KBM-7 (cell line): ENCODE data around the gene TMTC2.
A peak's percentile ranks its signal among the peaks of the same experiment; 100 is the strongest.

ENCODE experiments used
- DNase-seq: peaks from one replicate; pipeline ENCODE4 v3.0.0-alpha.2; 2015
- in situ Hi-C: fragments of 300-500 bp; cut with MboI; formaldehyde crosslinking; loops from 2 replicates; pipeline ENCODE4 v1.14.3; 2020; ENCODE audit warnings: low sequenced_read_pairs, low pct_unique_long_range_greater_than_20kb, mixed read lengths

Gene TMTC2

DNA sequence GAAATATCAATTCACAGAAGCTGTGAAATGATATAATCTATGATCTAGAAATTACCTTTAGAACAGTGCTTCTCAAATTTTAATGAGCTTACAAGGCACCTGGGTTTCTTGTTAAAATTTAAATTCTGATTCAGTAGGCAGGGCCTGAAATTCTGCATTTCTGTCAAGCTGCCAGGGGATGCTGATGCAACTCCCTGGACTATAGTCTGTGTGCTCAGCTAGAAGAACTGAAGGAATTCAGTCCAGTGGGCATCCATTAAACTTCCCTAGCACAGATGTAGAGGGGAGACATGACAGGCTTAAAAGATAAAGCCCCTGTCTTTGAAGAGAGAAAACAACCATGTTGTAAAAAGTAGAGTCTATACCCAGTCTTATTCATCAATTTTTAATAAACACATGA lies 441.8 kb downstream of the TMTC2 start:
- in situ Hi-C loops: no loop called here
- DNase-seq: no peak

DNA sequence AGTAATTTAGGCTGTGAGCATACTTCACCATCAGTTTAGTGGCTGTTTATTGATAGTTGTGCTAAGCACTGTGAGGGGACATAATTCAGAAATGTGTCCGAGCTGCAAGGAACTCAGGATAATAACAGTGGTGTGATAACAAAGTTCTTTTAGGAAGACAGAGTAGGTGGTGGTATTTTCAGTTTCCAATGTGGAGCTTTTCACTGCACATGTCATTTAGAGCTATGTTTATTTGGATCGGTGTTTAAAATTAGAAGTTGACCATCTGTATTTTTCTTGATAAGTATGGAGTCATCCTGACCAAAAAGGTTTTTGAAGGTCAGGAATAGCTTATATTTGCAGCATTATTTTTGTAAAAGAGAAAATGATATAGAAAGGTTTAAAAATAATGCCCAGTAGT lies 443.5 kb downstream of the TMTC2 start:
- no peak for DNase-seq
- in situ Hi-C loops: no loop called here

DNA sequence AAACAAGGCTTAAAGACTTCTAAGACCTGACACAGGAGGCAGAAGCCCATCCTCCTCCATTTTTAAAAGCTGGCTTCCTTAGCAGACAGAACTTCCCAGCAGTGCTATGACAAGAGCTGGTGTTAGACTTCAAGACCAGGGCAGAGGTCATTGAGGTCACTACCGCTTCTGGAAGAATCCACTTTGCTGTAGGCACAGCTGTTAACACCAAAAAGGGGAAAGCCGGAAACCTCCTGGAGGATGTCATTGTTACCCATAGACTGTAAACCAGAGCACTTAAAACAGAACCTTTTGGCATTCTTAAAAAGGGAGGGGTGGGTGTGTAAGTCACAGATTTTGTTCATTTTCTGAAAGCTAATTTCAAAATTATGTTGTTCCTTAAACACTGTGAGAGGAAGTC lies 445.7 kb downstream of the TMTC2 start:
- in situ Hi-C loops: no loop called here
- DNase-seq: no peak

- in situ Hi-C loops: no loop called here
- no peak for DNase-seq
Observed at GRCh38 chr12:83136411-83136810, 449.7 kb downstream of the TMTC2 start.

GRCh38 chr12:83140135-83140534 lies 453.4 kb downstream of the TMTC2 start:
- no peak for DNase-seq

DNA sequence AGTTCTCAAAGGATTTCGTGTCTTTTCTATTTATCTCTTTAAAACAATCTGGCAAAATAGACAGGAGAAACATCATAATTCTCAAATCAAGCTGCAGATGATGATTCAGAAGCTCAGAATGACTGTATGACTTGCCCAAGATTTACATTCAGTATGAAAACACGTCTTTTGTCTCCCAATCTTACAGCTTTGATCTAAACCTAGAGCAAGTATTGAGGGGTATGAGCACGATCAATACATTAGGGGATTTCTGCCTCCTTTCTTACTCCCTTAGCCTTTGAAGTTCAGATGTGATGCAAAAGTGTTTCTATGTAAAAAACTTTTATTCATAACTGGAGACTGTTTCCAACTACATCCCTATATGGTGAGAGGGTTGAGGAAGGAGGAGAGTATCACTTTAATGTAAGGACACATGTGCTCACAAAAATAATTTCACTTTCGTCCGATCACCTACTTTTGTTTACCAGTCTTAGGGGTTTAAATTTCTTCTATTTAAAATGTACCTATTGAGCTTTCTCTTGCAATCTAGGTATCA lies 454.8 kb downstream of the TMTC2 start:
- in situ Hi-C loops: no loop called here

More at GRCh38 chr12:83140135-83140534, 453.4 kb downstream of the TMTC2 start:
- in situ Hi-C loops: no loop called here

DNA sequence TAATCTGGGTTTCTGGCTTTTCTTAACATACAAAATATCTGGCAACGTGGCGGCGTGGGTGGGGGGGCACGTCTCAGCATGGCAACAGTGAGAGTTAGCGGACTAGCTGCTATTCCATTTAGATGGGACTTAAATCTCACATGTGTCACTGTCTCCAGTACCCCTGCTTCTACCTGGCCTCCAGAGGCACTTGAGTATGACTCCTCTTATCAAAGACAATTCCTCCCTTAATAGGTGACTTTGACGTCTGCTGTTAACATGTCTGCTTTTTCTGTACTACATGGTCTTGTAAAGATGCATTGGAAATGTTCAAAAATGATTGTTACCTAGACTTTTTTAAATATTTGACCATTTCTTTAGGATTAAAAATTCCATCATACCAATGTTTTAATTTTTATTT lies 456.2 kb downstream of the TMTC2 start:
- in situ Hi-C loops: no loop called here
- no peak for DNase-seq

More for the DNA sequence above, 454.8 kb downstream of the TMTC2 start:
- DNase-seq: no peak

GRCh38 chr12:83143950-83144349 lies 457.2 kb downstream of the TMTC2 start:
- no peak for DNase-seq
- in situ Hi-C loops: no loop called here

GRCh38 chr12:83145325-83145840 lies 458.7 kb downstream of the TMTC2 start:
- in situ Hi-C loops: no loop called here
- no peak for DNase-seq

DNA sequence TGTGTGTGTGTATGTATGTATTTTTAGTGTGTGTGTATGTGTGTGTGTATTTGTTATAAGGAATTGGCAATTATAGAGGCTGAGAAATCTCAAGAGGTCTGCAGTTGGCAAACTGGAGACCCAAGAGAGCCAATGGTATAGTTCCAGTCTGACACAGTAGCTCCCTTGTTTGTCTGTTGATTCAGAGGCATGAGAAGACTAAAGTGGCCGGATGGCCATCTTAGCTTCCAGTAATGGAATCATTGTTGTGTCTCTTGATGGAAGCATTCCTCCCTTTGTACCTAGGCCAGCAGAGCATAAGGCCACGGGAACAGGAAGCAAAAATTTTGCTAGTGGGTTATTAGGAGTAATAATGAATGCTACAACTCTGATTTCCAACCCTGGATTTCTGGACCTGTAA lies 460.6 kb downstream of the TMTC2 start:
- DNase-seq: no peak
- in situ Hi-C loops: no loop called here

DNA sequence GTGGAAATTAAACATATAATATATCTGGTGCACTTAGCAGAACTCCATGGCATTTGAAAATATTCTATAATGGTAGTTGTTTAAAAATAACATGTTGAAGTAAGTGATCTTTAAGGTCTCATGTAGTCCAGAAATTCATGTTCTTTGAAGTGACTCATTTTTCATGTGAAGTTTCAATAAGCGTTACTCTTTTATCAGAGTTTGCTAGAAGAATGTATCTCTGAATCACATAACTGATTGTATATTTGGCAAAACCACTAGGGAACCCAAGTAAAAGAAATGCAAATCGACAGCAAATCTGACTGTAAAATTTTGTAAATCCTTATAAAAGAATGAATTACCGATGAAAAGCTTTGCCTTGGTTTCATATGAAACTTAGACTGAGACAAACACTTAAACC lies 463.3 kb downstream of the TMTC2 start:
- DNase-seq: no peak
- in situ Hi-C loops: no loop called here

GRCh38 chr12:83150465-83151189 lies 463.9 kb downstream of the TMTC2 start:
- in situ Hi-C loops: no loop called here
- DNase-seq: peak; percentile 3

DNA sequence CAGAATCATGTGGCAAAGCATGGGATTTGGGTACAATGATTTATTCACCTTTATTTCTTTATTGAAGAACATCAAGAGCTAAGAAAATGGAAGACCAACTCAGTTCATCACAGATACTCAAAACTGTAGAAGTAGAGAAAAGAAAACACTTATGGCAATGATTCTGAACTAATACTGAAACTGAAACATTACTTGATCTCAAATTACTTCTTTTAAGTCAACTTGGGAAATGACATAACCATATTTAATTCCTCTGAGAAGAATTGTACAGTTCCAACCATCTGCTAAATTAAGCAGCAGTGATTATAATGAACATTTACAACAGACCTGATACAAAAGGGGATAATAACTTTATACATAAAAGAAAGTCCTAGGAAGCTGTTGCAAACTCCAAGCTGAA lies 466.5 kb downstream of the TMTC2 start:
- in situ Hi-C loops: no loop called here

DNA sequence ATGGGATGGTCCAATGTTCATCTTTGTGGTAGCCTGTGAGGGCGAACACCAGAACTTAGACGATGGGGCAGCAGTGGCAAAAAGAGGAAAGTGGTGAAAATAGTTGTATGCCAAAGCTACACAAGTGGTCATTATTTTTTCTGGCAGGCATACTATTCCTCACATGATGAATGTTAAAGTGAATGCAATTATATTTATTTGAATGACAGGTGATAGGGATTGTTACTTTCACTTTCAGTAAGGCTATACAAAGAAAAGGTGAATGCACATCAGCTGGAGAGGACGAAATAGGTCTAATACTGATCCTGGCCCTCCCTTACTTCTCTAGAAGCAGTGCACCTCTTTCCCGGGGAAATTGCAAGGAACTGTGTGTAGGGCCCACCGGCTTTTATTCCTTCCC lies 470.1 kb downstream of the TMTC2 start:
- in situ Hi-C loops: no loop called here
- DNase-seq: no peak

More for the DNA sequence above, 466.5 kb downstream of the TMTC2 start:
- no peak for DNase-seq

DNA sequence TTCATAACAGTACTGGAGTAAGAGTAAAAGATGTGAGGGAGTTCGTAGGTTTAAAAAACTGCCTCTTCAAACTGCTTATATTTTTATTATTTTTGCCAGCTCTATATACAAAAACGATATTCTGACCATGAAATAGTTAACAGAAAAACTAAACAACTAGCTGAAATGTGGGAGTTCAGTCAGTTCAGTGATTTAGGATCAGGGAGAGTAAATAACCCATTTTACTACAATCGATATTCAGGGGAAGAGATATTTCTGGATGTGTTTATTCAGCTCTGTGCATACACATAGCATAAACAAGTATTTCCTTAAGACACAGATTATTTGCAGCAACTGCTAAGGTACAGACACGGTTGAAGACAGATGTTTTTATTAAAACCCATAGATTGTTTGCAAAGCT lies 470.9 kb downstream of the TMTC2 start:
- DNase-seq: no peak
- in situ Hi-C loops: no loop called here

- no peak for DNase-seq
- in situ Hi-C loops: no loop called here
Observed at GRCh38 chr12:83158613-83159207, 472.0 kb downstream of the TMTC2 start.

GRCh38 chr12:83161456-83161855 lies 474.8 kb downstream of the TMTC2 start:
- DNase-seq: no peak
- in situ Hi-C loops: no loop called here

DNA sequence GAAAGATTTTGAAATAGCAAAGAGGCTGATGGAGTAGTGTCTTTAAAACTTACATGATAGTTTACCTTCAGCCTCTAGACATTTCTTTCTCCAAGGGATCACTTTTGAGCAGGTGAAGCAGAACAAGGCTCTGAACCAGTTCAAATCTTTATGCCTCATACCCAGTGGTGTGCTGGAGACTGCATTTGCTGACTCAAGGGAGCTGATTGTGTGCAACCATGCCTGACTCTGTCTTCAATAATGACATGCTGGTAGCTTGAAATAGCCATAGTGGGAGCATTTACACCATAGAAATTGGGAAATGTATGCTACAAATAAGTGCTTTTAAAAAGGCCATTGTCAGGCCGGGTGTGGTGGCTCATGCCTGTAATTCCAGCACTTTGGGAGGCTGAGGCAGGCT lies 482.0 kb downstream of the TMTC2 start:
- in situ Hi-C loops: no loop called here
- DNase-seq: no peak

- DNase-seq: no peak
- in situ Hi-C loops: no loop called here
Observed at GRCh38 chr12:83172441-83172840, 485.7 kb downstream of the TMTC2 start.

DNA sequence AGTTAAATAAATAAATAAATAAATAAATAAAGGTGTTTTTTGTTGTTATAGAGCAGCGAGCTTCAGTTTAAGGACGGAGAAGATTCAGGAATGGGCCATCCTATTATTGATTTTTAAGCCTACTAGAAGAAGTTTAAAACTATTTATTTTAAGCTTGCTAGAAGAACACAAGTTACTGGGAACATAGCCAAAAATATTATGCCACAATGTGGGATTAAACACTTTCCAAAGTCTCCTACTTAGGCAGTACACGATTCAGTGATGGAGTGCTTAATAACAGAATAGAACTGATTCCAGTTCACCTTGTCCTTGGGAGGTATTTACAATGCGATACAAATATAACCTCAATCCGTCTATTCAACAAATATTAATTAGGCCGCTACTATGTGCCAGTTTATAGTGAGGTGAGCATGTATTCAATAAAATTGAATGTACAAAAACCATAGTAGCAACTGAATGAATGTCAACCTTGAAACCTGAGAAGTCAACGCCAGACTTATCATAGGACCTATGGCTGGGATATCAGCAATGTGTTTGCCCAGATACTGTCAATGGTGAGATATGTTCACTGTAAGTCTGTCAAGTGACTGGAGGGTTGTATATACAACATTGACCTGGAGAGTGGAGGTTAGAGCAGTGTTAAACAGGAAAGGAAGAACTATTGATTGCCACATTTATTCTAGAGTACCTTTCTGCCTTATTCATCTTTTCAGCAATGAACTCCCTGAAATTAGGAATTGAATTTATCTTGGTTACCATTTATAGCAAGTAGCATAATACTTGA lies 486.4 kb downstream of the TMTC2 start:
- DNase-seq: no peak
- in situ Hi-C loops: no loop called here
